ENCODE results near the gene TMEM240. TPM values are rescaled to one million over a fixed set of nuclear protein-coding genes. Genes with fewer than 3 reads are reported as not detected.

TMEM240 gene
- total RNA-seq, 1 donor, result 2.2 TPM

DNA sequence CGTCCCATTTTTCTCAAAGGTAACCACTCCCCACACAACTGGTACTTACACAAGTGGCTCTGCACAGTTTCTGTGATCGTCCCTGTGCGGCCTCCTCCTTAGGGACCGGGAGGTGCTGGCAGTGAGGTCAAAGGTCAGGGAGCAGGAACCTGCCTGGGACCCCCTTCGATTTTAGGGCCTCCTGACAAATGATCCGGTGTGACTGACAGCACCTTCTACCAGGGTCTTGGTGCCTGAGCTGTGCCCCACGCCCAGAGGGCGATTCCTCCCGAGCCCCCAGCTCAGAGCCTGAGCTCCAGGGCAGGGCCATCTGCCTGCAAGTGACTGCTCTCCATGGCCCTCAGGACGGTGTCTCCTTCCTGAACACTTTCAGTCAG, 11.8 kb upstream of the TMEM240 start:
- no peak for DNase-seq (ENCODE audit: low read depth)
- H3K4me3 ChIP-seq (ENCODE audit: low read depth, low read length), result no peak overlapping the region
- TF ChIP-seq, protein P1, sequence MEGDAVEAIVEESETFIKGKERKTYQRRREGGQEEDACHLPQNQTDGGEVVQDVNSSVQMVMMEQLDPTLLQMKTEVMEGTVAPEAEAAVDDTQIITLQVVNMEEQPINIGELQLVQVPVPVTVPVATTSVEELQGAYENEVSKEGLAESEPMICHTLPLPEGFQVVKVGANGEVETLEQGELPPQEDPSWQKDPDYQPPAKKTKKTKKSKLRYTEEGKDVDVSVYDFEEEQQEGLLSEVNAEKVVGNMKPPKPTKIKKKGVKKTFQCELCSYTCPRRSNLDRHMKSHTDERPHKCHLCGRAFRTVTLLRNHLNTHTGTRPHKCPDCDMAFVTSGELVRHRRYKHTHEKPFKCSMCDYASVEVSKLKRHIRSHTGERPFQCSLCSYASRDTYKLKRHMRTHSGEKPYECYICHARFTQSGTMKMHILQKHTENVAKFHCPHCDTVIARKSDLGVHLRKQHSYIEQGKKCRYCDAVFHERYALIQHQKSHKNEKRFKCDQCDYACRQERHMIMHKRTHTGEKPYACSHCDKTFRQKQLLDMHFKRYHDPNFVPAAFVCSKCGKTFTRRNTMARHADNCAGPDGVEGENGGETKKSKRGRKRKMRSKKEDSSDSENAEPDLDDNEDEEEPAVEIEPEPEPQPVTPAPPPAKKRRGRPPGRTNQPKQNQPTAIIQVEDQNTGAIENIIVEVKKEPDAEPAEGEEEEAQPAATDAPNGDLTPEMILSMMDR (IDR thresholded peaks at IDR 0.05; ENCODE audit: insufficient read depth, low read depth, low read length), result no peak

DNA sequence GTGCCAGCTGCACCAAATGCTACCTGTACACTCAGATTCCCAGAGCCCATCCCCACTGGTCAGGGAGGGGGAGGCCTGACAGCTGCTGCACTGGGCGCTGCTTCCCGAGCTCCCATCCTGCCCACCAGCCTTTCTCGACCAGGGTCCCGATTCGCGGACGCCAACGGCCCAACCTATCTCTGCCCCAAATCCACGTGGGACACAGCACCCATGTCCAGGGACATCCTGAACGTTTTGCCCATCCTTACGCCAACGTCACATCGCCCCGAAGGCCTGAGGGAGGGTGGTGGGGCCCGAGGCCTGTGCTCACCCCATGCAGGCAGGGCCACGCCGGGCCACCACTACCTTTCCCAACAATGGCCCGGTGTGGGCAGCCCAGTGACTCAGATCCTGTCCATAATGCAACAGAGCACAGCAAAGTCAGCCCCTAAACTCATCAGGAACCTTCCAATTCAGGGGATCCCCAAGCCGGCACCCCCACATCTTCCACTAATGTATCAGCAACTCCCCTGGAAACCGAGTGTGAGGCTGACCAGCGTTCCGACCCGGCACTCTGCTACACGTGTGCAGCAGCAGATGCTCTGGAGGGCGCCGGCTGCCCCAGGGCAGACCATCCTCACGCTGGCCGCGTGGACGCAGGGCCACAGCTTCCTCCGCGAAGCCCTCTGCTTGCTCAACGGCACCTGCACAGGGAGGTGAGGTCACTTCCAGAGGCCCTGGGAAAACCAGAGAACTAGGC, 11.3 kb upstream of the TMEM240 start:
- H3K4me3 ChIP-seq (ENCODE audit: low read depth, low read length), result no peak overlapping the region
- DNase-seq (ENCODE audit: low read depth), result no peak
- TF ChIP-seq, protein P1 (IDR thresholded peaks at IDR 0.05; ENCODE audit: insufficient read depth, low read depth, low read length), result no peak

DNA sequence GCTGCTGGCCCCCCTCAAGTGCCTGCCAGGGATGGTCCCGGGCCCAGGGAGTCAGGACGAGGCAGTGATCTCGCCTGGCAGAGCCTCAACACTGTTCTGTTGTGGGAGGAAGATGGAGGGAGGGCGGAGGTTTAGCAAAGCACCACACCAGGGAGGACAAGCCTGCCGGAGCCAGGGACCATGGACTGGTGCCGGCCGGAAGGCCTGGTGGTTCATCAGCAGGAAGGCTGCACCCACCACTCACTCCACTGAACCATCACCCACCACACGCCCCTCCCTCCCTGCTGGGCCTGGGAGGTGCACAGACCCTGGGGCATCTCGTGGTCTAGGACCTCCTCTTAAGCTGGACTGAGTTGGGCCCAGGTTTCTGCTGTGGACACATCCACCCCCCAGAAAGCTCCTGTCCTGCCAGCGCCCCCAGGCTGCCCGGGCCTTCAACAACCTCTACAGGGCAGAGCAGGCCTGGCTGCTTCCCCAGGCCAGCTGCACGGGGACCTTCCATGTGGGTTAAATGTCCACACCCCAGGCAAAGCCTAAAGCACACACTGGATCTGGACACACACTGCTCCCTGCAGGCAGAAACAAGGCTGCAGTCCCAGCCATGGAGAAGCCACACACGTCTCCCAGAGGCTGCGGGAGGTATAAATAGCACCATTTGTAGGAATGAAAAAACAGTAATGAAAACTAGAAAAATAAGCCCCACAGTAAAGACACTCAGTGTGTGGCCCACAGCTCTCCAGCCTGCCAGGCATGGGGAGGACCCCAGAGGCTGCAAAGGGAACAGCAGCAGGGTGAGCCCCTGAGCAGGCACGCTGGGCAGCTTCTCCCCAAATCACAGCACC, 10.4 kb upstream of the TMEM240 start:
- TF ChIP-seq, protein P1 (IDR thresholded peaks at IDR 0.05; ENCODE audit: insufficient read depth, low read depth, low read length), result peak; percentile 57
- H3K4me3 ChIP-seq (ENCODE audit: low read depth, low read length), result no peak overlapping the region
- DNase-seq (ENCODE audit: low read depth), result peak; percentile 59

DNA sequence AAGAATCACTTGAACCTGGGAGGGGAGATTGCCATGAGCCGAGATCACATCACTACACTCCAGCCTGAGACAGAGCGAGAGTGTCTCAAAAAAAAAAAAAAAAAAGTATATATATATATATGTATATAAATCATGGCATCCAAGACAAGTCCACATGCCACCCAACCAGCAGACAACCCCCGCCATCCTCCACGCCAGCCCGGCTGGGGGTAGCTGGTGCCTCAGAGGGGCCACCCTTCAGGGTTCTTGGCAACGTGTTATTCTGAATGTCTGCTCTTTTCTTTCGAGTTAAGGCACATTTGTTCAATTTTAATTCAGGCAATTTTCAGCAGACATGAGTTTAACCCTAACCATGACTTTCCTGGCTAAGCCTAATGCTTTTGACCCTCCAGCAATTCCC, 9.7 kb upstream of the TMEM240 start:
- DNase-seq (ENCODE audit: low read depth), result no peak
- H3K4me3 ChIP-seq (ENCODE audit: low read depth, low read length), result no peak overlapping the region
- TF ChIP-seq, protein P1 (IDR thresholded peaks at IDR 0.05; ENCODE audit: insufficient read depth, low read depth, low read length), result no peak

DNA sequence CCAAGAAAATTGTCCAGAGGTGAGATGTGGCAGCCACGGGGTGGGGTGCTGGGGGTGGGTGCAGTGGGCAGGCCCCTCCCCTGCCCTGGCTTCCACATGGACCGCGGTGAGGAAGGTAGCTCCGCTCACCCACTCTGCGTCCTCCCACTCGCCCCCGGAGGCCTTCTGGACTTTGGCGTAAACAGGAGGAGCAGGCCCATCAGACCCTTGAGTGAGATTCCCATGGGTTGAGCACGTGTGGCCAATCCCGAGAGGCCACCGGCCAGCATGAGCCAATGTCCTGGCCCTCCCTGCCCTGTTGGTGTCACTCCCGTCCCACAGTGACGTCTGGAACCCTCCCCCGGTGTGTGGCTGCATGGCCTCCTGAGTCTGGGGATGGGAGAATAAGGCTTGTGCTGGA, 8.2 kb upstream of the TMEM240 start:
- TF ChIP-seq, protein P1 (IDR thresholded peaks at IDR 0.05; ENCODE audit: insufficient read depth, low read depth, low read length), result no peak
- no peak overlapping the region for H3K4me3 ChIP-seq (ENCODE audit: low read depth, low read length)
- no peak for DNase-seq (ENCODE audit: low read depth)

GRCh38 chr1:1547476-1547875, 7.1 kb upstream of the TMEM240 start:
- no peak overlapping the region for H3K4me3 ChIP-seq (ENCODE audit: low read depth, low read length)
- no peak for DNase-seq (ENCODE audit: low read depth)
- TF ChIP-seq, protein P1 (IDR thresholded peaks at IDR 0.05; ENCODE audit: insufficient read depth, low read depth, low read length), result no peak

All from fibroblast of villous mesenchyme (primary cell).